T-helper 2 cell treated with Interferon-gamma antibody and Interleukin-4, amounts not matched to agents 5 μg/mL and 100 μg/mL, for 36 hours (primary cell): Measurements from ENCODE around the gene ROPN1B.
"Not testable (repeated sequence)": the region's sequence is repeated elsewhere in the genome, so short reads cannot be mapped to it uniquely, and the experiment has no call there.

ENCODE experiments used
- DNase-seq: peaks from one replicate; pipeline ENCODE4 v3.0.0; 2021; ENCODE audit warnings: low spot score
- H3K27ac Mint-ChIP-seq: one replicate; pipeline ENCODE4 v1.8.0; 2021; ENCODE audit warnings: mild to moderate bottlenecking, mixed read lengths
- H3K27me3 Mint-ChIP-seq: one replicate; pipeline ENCODE4 v1.8.0; 2021; ENCODE audit warnings: low read depth, mixed read lengths
- H3K36me3 Mint-ChIP-seq: one replicate; pipeline ENCODE4 v1.8.0; 2021; ENCODE audit warnings: low read depth, mixed read lengths
- H3K4me1 Mint-ChIP-seq: one replicate; pipeline ENCODE4 v1.8.0; 2021; ENCODE audit warnings: low read depth, mixed read lengths
- H3K4me3 Mint-ChIP-seq: one replicate; pipeline ENCODE4 v1.8.0; 2022; ENCODE audit warnings: mild to moderate bottlenecking, moderate library complexity, mixed read lengths
- H3K9me3 Mint-ChIP-seq: one replicate; pipeline ENCODE4 v1.8.0; 2021; ENCODE audit warnings: mixed read lengths

Gene ROPN1B

GRCh38 chr3:125968701-125969592 is at the start of gene ROPN1B:
TSS of gene ROPN1B (plus strand) at chr3:125969178. CDS start at chr3:125972055, 2,877 bp downstream.
- Mint-ChIP-seq H3K4me3 (peak within 1 kb of the TSS; percentile 62), H3K27me3 (peaks cover 29% of the 10 kb centered on the region)
- DNase-seq, H3K4me1 Mint-ChIP-seq, H3K9me3 Mint-ChIP-seq, H3K27ac Mint-ChIP-seq, H3K36me3 Mint-ChIP-seq: not testable (repeated sequence)

DNA sequence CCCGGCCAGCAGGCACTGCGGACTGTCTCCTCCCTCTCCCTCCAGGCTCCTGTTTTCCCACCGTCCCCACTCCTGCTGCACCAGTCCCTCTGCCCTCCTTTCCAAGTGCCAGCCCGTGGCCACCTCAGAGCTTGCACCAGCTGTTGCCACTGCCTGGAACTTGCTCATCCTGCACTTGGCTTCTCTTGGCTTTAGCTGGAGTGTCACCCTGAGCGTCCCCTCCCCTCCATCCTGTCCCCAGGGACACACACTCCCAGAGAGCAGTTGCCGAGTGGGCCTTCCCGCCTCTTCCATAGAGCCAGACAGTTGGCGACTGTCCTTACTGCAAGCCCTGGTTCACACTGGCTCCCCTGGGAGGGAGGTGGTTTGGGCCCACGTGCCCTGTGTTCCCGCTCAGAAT is 48.8 kb upstream of the ROPN1B start:
- not testable (repeated sequence) for H3K27ac Mint-ChIP-seq, H3K36me3 Mint-ChIP-seq, H3K9me3 Mint-ChIP-seq, H3K4me3 Mint-ChIP-seq, H3K27me3 Mint-ChIP-seq, DNase-seq
- H3K4me1 Mint-ChIP-seq = peaks cover 14% of the 10 kb centered on the region

- H3K9me3 Mint-ChIP-seq, H3K27me3 Mint-ChIP-seq, H3K36me3 Mint-ChIP-seq: not testable (repeated sequence)
Measured at GRCh38 chr3:125920751-125921279, 48.2 kb upstream of the ROPN1B start.

GRCh38 chr3:125921712-125922111 is 47.3 kb upstream of the ROPN1B start:
- not testable (repeated sequence) for H3K9me3 Mint-ChIP-seq, H3K4me3 Mint-ChIP-seq, H3K27ac Mint-ChIP-seq, H3K36me3 Mint-ChIP-seq, H3K27me3 Mint-ChIP-seq
- peak; percentile 21 for DNase-seq
- peaks cover 14% of the 10 kb centered on the region for H3K4me1 Mint-ChIP-seq

More at GRCh38 chr3:125920751-125921279, 48.2 kb upstream of the ROPN1B start:
- not testable (repeated sequence) for DNase-seq, H3K27ac Mint-ChIP-seq, H3K4me3 Mint-ChIP-seq
- H3K4me1 Mint-ChIP-seq = peaks cover 14% of the 10 kb centered on the region

- not testable (repeated sequence) for DNase-seq, H3K27me3 Mint-ChIP-seq, H3K4me3 Mint-ChIP-seq, H3K4me1 Mint-ChIP-seq, H3K27ac Mint-ChIP-seq, H3K36me3 Mint-ChIP-seq, H3K9me3 Mint-ChIP-seq
Measured at GRCh38 chr3:125923324-125924115, 45.5 kb upstream of the ROPN1B start.

GRCh38 chr3:125924276-125924675 is 44.7 kb upstream of the ROPN1B start:
- not testable (repeated sequence) for H3K9me3 Mint-ChIP-seq, H3K4me3 Mint-ChIP-seq, H3K27ac Mint-ChIP-seq, H3K36me3 Mint-ChIP-seq, H3K27me3 Mint-ChIP-seq, DNase-seq, H3K4me1 Mint-ChIP-seq

DNA sequence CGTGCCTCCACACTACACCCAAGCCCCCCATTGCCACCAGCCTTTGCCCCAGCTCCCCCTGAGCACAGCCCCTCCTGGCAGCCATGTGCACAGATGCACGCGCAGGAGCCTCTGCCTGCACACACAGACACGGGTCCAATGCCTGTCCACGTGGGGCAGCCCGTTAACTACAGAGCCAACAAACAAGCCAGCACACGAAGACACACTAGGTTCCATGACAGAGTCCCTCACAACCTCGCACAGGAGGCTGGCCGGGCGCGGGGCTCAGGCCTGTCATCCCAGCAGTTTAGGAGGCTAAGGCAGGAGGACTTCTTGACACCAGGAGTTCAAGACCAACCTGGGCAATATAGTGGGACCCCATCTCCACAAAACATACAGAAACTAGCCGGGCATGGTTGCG is 43.3 kb upstream of the ROPN1B start:
- H3K36me3 Mint-ChIP-seq, H3K9me3 Mint-ChIP-seq, H3K27ac Mint-ChIP-seq, H3K27me3 Mint-ChIP-seq, H3K4me1 Mint-ChIP-seq, DNase-seq, H3K4me3 Mint-ChIP-seq: not testable (repeated sequence)

DNA sequence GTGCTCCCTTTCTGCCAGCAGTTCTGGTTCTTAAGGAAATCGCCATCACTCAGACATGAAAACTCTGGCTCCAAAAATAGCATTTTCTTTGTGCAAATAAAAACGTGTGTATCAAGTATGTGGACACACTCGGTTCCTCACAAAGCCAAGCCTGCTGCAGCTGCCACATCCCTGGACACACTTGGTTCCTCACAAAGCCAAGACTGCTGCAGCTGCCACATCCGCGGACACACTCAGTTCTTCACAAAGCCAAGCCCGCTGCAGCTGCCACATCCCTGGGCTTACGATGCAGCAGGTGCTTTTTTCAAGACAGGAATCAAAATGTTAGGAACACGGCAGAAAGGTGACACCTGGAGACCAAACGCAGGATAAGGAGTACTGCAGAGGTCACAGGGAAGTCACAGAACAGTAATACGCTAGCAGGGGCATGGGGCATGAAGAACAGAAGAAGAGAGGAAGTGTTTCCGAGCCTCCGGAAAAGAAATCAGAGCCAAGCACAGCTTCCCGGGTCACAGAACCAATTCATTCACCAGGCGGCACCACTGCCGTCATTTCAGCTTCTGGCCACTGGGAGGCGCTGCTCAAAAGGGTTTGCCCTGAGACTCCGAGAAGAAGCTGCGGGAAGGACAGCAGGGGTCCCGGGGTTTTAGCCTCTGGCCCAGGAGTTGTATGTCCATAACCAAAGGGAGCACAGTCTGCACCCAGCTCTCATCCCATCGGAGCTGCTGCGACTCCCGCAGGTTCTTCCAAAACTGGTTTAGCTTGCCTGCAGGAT is 40.0 kb upstream of the ROPN1B start:
- not testable (repeated sequence) for H3K27me3 Mint-ChIP-seq, H3K27ac Mint-ChIP-seq, H3K4me1 Mint-ChIP-seq, H3K4me3 Mint-ChIP-seq, H3K36me3 Mint-ChIP-seq, H3K9me3 Mint-ChIP-seq
- DNase-seq = peak; percentile 46

- H3K27me3 Mint-ChIP-seq, DNase-seq, H3K4me3 Mint-ChIP-seq, H3K27ac Mint-ChIP-seq, H3K9me3 Mint-ChIP-seq, H3K4me1 Mint-ChIP-seq, H3K36me3 Mint-ChIP-seq: not testable (repeated sequence)
Measured at GRCh38 chr3:125929765-125930164, 39.2 kb upstream of the ROPN1B start.

- H3K27me3 Mint-ChIP-seq, H3K27ac Mint-ChIP-seq, H3K36me3 Mint-ChIP-seq, H3K4me3 Mint-ChIP-seq, DNase-seq, H3K9me3 Mint-ChIP-seq, H3K4me1 Mint-ChIP-seq: not testable (repeated sequence)
Measured at GRCh38 chr3:125931355-125931880, 37.6 kb upstream of the ROPN1B start.

DNA sequence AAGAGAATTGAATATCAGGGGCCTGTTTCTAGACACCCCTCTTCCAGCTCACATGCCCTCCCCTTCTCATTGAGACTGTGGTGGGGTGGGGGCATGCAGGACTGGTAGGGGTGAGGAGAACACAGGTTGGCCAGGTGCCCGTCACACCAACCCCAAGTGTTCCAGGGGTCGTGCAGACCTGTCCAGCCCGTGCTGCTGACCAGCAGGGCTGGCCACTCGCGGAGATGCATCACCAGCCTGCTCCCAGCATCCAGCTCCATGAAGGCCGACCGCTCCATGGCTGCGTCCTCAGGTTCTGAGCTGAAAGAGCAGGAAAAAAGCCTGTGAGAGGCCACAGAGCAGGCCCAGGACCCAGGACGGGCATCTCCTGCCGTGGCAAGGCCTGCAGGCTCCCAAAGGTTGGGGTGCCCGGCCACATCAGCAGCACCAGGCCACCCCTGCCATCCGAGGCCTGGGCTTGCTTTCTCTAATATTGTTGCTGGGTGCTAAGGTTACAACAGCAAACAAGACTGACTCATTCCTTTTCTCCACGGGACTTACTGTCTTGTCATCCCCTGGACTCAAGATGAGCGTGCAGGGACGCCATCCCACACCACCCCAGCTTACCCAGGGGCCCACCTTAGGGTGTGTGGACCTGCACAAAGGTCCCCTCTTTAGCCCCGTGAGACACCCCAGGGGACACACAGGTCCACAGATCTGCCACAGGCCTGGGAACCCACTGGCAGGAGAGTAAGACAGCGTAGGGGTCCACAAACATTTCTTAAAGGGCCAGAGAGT is 35.4 kb upstream of the ROPN1B start:
- H3K4me3 Mint-ChIP-seq, DNase-seq, H3K36me3 Mint-ChIP-seq, H3K9me3 Mint-ChIP-seq, H3K27ac Mint-ChIP-seq, H3K4me1 Mint-ChIP-seq, H3K27me3 Mint-ChIP-seq: not testable (repeated sequence)

DNA sequence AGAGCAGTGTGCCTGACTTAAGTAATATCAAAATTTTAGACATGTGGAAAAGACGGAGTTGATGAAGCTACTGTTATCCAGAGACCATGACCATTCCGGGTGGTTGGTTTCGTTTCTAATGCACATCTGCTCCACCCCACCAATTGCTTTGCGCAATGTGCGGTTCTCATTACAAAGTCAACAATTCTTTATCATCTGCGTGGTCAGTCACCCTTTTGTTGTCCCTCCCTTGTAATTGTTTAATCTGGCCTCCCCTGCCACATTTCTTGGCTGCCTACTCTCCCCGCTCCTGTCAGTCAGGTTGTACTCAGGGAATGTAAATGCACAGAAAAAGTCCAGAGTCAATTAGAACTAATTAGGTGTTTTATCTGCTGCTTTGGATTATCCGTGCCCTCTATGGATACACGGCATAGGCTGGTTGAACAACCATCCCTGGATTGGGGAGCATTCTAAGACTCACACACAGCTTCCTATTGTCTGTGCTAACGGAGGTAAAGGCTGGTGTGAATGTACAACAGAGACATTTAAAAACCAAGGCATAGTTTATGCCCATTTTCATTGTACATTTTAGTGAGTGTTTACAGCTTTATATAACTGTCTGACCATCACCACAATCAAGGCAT is 33.6 kb upstream of the ROPN1B start:
- not testable (repeated sequence) for H3K27me3 Mint-ChIP-seq, H3K27ac Mint-ChIP-seq, H3K4me1 Mint-ChIP-seq, H3K36me3 Mint-ChIP-seq, DNase-seq, H3K4me3 Mint-ChIP-seq, H3K9me3 Mint-ChIP-seq
